GM18520 (cell line): ENCODE results near the gene RBM42.
"Not testable (repeated sequence)": the region's sequence is repeated elsewhere in the genome, so short reads cannot be mapped to it uniquely, and the experiment has no call there.

Experiments used
- ATAC-seq: cut with Tn5 transposase; IDR thresholded peaks from one replicate; pipeline ENCODE4 v1.9.1; 2021; ENCODE audit not compliant: unreplicated experiment

RBM42 gene, protein sequence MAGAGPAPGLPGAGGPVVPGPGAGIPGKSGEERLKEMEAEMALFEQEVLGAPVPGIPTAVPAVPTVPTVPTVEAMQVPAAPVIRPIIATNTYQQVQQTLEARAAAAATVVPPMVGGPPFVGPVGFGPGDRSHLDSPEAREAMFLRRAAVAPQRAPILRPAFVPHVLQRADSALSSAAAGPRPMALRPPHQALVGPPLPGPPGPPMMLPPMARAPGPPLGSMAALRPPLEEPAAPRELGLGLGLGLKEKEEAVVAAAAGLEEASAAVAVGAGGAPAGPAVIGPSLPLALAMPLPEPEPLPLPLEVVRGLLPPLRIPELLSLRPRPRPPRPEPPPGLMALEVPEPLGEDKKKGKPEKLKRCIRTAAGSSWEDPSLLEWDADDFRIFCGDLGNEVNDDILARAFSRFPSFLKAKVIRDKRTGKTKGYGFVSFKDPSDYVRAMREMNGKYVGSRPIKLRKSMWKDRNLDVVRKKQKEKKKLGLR

DNA sequence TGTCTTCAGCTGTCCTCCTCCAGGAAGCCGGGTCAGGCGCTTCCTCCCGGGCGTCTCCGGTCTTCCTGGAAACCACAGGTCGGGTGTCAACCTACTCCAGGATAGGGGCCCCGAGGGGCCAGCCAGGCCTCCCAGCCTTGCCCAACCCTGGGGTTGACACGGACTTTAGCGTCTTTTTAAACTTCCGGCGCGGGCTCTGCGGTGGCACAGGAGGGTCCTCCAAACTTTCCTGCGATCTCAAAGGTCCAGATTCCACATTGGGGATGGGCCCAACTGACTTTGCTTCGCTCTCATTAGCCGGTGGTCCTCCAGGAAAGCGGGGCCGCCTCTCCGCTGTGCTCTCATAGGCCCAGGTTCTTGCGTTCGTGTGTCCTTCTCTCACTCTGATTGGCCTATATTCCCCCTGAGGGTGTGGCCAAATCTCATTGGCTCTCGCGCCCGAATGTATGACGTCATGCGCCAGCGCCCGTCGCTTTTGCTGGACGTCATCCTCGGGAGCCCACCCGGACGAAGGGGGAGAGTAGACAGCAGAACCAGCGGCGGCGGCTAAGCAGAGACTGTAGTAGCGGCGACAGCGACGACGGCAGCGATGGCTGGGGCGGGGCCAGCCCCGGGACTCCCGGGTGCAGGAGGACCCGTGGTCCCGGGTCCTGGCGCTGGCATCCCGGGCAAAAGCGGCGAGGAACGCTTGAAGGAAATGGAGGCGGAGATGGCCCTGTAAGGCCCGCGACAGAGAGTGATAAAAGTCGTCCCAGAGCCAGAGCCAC lies at the start of gene RBM42:
Gene RBM42, plus strand, starts transcription at position 472 of the 767 bp plus-strand sequence. Its CDS starts 118 bp downstream, at position 590.
- peak; percentile 96 for ATAC-seq

DNA sequence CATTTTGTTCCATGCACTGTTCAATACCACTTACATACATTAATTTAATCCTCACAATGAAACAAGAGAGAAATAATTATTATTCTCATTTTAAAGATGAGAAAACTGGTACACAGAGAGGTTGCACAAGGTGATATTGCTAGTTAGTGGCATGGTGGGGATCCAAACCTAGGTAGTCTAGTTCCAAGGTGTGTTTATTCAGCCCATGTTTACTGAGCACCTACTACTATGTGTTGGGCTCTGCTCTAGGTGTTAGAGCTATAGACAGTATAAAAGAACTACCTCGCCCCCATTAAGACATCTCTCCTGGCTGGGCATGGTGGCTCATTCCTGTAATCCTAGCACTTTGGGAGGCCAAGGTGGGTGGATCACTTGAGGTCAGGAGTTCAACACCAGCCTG lies 46.1 kb upstream of the RBM42 start:
- ATAC-seq: no peak

DNA sequence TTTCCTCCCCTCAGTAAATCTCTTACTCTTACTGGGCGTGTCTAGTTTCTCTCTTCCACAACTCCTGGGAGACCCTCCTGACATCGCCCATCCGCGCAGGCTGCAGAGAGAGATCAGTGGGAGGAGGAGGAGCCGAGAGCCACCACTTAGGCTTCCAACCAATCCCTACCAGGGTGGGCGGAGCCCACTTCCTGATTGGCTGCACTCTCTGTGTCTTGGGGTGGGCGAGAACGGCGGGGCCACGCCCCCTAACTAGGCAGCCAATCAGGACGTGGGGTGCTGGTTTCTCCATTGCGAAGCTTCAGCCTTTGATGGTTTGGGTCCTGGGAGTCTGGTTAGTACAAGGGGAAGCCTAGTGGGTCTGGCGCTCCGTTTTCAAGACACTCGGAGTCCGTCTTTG lies 43.0 kb upstream of the RBM42 start, which contains the start of gene PMIS2:
Gene PMIS2, plus strand, starts transcription at position 326 of the 400 bp plus-strand sequence. CDS start 87 bp downstream, outside the sequence.
- no peak for ATAC-seq

DNA sequence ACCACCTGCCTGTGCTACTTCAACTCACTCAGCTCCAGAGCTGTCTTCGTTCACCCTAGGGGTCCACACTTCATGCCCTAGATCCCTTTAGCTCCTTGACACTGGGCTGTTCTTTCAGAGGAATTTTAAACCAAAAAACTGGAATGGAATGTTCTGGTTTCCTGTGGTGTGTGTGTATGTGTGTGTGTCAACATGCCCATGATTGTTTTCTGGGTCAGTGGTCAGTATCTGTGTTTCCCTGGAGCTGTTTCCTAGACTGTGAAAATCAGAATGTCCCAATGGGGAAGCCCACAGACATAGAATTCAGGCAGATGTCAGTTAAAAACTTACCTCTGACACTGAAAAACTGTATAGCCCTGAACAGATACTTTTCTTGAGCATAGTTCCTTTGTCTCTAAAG lies 41.5 kb upstream of the RBM42 start:
- ATAC-seq: no peak

DNA sequence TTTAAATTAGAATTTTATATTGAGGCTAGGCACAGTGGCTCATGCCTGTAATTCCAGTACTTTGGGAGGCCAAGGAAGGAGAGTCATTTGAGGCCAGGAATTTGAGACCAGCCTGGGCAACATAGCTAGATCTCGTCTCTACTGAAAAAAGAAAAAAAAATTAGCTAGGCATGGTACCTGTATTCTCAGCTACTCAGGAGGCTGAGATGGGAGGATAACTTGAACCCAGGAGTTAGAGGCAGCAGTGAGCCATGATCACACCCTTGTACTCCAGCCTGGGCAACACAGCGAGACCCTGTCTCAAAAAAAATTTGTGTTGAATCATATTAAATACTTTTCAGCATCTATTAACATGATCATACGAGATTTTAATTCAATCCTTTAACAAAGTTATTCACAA lies 38.0 kb upstream of the RBM42 start:
- no peak for ATAC-seq

DNA sequence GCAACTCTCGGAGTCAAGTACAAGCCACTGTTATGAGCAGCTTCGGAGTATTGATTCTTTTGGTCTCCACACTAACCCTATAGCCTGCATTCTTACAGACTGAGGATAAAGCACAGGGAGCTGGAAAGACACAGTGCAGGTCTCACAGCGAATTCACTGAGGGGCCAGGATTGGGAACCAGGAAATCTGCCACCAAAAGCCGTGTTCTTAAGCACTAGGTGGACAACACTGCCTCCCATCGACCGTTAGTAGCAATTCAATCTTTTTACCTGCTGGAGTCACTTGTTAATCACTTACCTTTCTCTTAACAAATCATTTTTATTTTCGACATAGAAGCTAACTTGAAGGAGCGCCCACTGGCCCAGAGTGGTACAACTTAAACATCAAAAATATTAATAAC lies 36.6 kb upstream of the RBM42 start:
- no peak for ATAC-seq

DNA sequence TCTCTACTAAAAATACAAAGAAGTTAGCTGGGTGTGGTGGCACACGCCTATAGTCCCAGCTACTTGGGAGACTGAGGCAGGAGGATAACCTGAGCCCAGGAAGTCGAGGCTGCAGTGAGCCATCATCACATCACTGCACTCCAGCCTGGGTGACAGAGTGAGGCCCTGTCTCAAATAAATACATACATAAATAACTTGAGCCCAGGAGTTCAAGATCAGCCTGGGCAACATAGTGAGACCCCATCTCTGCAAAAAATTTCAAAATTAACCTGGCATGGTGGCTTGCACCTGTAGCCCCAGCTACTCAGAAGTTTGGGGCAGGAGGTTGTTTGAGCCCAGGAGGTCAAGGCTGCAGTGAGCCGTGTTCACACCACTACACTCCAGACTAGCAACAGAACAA lies 33.8 kb upstream of the RBM42 start:
- ATAC-seq: not testable (repeated sequence)

DNA sequence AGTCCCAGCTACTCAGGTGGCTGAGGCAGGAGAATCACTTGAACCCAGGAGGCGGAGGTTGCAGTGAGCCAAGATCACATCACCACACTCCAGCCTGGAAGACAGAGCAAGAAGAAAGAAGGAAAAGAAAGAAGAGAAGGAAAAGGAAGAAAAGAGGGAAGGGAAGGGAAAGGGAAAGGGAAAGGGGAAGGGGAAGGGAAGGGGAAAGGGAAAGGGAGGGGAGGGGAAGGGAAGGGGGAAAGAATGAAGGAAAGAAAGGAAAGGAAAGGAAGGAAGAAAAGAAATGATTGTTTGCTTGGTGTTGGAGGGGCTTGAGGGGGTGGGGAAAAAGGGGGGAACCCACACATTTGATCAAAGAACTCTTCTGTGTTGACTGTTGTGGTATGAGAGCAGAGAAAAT lies 32.9 kb upstream of the RBM42 start:
- ATAC-seq: no peak

DNA sequence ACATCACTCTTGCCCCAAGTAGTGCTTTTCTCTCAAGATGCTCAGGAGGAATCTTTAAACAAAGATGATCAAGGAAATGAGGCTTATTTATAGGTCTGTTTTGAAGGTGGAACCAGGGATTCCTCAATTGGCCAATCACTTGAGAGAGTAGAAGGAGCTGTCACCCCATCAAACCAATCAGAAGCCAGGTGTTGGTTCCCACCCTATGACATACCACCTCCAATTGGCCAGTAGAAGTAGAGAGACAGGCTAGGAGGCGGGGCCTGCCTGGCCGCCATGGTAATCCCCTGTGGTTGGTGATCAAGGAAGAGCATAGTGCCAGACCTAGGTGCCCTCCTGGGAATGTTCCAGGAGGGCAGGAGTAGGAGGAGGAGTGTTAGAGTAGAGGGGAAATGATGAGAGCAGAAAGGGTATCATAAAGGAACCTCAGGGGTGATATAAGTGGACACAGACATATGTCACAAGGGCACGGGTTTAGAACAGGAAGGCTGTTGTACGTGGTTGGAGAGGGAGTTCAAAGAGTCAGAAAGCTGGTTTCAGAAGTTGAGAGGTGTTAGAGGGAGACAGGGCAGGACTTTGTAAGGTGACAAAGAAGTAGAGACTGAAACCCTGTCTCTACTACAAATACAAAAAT lies 32.4 kb upstream of the RBM42 start:
- peak; percentile 80 for ATAC-seq

DNA sequence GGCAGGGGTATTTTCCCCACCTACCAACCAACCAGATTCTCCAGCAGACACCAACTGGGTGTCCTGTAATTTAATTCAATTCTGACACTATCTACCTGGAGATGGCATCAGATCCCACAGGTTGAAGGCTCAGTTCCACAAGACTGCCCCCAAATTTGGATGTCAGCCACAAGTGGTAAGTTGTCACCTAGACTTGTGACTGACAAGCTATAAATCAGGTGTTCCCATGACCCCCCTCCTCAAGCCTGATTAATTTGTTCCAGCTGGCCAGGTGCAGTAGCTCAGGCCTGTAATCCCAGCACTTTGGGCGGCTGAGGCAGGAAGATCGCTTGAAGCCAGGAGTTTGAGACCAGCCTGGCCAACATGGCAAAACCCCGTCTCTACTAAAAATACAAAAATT lies 26.9 kb upstream of the RBM42 start:
- no peak for ATAC-seq

DNA sequence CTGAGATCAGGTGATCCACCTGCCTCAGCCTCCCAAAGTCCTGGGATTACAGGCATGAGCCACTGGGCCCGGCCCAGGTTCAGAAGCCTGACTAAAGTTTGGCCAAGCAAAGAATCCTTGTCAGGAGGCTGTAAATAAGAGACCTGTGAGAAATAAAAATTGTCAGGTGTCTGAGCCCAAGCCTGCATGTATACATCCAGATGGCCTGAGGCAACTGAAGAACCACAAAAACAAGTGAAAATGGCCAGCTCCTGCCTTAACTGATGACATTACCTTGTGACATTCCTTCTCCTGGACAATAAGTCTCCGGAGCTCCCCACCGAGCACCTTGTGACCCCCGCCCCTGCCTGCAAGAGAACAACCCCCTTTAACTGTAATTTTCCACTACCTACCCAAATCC lies 24.4 kb upstream of the RBM42 start:
- ATAC-seq: not testable (repeated sequence)

DNA sequence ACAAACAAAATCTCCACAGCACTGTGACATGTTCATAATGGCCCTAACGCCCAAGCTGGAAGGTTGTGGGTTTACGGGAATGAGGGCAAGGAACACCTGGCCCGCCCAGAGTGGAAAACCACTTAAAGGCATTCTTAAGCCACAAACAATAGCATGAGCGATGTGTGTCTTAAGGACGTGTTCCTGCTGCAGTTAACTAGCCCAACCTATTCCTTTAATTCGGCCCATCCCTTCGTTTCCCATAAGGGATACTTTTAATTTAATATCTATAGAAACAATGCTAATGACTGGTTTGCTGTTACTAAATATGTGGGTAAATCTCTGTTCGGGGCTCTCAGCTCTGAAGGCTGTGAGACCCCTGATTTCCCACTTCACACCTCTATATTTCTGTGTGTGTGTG lies 21.7 kb upstream of the RBM42 start:
- not testable (repeated sequence) for ATAC-seq

DNA sequence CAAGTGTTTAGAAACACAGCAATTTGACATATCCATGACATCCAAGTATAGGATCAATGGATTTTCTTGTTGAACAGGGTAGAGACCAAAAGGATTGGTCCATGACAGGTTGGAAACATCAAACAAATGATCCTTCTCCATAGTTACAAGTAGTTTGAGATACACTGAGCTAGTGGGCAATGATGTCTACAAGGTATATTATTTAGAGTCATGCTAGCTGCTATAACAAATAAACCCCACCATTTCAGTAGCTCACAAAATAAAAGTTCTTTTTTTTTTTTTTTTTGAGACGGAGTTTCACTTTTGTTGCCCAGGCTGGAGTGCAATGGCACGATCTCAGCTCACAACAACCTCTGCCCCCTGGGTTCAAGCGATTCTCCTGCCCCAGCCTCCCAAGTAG lies 21.2 kb upstream of the RBM42 start:
- no peak for ATAC-seq

DNA sequence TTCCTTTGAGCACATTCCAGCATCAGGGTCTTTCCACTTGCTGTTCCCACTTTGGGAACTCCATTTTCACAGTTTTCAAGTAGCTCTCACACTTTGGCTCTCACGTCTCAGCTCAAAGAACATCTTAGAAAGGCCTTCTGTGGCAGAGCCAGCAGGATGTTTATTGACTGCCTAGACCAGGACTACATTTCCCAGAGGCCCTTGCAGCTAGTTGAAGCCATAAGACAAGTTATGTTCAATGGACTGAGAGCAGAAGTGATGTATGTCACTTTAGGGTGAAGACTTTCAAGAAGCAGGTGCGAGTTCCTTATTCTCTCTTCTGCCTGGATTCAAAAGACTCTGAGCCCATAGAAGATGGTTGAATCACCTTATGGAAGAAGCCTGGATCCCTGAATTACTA lies 20.6 kb upstream of the RBM42 start:
- no peak for ATAC-seq

DNA sequence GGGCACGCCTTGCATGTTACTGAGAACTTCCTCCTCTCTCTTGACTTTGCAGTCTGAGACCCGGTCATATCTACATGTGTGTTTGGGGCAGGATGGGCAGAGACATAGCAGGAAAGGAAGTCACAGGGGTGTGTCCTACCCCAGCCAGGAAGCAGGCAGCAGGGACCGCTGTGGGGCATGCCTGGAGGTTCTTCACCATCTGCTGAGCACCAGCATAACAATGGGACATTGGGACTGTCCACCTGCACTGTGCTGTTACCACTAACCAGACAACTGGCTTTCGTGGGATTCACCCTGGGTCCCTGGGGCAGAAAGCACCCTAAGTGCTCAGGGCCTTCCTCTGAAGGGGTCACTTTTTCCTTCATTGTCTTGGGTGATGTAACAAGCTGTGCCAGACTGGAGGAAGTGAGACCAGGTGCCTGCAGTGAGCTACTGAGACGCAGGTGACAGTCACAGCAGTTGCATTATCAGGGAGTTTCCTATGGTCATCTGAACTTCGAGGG lies 18.9 kb upstream of the RBM42 start:
- ATAC-seq: no peak

DNA sequence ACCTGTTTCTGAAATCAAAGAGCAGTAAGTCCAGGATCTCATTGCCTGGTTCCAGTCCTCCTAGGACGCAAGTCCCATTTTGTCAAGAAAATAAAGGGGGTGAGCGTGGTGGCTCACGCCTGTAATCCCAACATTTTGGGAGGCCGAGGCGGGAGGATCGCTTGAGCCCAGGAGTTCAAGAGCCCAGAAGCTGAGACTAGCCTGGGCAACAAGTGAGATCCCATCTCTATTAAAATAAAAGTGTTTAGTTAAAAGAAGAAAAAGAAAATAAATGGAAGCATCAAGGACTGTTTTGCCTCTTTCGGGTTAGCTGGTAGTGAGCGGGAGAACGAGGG lies 16.6 kb upstream of the RBM42 start:
- no peak for ATAC-seq

DNA sequence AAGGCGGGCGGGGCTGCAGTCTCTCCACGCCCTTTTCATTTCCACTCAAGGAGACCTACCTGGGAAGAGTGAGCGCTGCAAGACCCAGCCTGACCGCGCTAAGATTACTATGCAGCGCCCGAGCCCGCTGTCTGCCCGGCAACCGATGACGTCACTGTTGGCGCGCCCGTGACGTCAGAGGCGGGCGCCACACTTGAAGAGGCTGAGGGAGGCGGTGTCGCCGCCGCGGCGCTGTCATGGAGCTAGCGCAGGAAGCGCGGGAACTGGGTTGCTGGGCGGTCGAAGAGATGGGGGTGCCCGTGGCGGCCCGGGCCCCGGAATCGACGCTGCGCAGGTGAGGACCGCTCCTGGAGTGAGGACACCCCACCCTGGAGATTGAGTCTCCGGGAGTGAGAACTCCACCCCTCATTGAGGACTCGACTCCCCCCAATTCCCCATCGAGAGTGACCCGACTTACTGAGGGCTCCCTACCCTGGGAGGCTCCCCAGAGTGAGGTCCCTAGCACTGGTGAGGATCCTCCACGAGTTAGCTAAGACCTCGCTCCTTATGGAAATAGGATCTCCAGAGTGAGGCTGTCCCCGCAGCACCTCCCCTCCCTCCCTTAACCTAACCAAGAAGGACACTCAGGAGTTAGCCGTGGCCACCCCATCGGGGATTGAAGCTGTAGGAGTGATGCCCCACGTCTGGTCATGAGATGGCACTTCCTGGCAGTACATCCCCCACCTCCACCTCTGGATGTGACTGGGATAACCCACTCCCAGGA lies 16.1 kb upstream of the RBM42 start, which contains the start of gene HAUS5:
Gene HAUS5, plus strand, starts transcription at position 177 of the 763 bp plus-strand sequence. Its CDS starts 60 bp downstream, at position 237.
- ATAC-seq: peak; percentile 79

DNA sequence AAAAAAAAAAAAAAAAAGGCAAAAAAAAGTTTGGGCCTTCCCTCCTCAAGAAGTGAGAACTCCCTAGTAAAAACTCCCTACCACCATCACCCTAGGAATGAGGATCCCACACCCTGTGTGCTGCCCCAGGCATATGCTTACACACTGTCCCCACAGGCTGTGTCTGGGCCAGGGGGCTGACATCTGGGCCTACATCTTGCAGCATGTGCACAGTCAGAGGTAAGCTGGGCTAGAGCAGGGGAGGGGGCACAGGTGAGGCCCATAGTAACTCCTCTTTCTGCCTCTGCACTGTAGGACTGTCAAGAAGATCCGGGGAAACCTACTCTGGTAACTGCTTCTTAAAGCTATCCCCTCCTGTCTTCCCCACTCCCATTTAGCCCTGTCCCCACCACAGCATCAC lies 15.3 kb upstream of the RBM42 start:
- no peak for ATAC-seq

DNA sequence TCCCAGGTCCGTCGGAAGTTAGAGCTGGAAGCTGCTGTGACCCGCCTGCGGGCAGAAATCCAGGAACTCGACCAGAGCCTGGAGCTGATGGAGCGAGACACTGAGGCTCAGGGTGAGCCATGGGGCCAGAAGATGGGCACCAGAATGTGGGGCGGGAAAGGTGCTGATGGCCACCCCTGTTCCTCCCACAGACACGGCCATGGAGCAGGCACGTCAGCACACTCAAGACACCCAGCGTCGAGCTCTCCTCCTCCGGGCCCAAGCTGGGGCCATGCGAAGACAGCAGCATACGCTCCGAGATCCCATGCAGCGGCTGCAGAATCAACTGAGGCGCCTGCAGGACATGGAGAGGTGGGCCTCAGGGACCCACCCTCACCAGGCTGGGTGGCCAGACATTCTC lies 13.8 kb upstream of the RBM42 start:
- ATAC-seq: no peak

DNA sequence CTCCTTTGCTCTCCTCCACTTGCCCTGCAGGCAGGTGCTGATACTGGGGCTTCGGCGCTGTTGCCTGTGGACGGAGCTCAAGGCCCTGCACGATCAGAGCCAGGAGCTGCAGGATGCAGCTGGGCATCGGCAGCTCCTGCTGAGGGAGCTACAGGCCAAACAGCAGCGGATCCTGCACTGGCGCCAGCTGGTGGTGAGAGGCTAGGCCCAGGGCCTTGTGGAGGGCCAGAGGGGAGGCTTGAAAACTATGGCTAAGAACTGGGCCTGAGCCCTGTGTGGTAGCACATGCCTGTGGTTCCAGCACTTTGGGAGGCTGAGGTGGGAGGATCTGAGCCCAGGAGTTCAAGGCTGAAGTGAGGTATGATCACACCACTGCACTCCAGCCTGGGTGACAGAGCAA lies 10.0 kb upstream of the RBM42 start:
- ATAC-seq: no peak
